Measurements from ENCODE around the gene HEYL.

Gene HEYL

GRCh38 chr1:39666772-39667171 lies 27.3 kb upstream of the HEYL start:
- no peak for DNase-seq (ENCODE audit: low read depth)

GRCh38 chr1:39663559-39663958 lies 24.1 kb upstream of the HEYL start:
- DNase-seq (ENCODE audit: low read depth), result no peak

- no peak for DNase-seq (ENCODE audit: low read depth)
These were observed 23.4 kb upstream of the HEYL start for GRCh38 chr1:39662861-39663260.

- no peak for DNase-seq (ENCODE audit: low read depth)
These were observed 20.1 kb upstream of the HEYL start for GRCh38 chr1:39659538-39659937.

GRCh38 chr1:39659110-39659509 lies 19.7 kb upstream of the HEYL start:
- no peak for DNase-seq (ENCODE audit: low read depth)

GRCh38 chr1:39657923-39658485 lies 18.6 kb upstream of the HEYL start:
- DNase-seq (ENCODE audit: low read depth), result peak; percentile 77

GRCh38 chr1:39657402-39657801 lies 18.0 kb upstream of the HEYL start:
- peak; percentile 58 for DNase-seq (ENCODE audit: low read depth)

- DNase-seq (ENCODE audit: low read depth), result no peak
These were observed 16.9 kb upstream of the HEYL start for GRCh38 chr1:39656391-39656790.

- no peak for DNase-seq (ENCODE audit: low read depth)
These were observed 16.3 kb upstream of the HEYL start for GRCh38 chr1:39655578-39656268.

GRCh38 chr1:39654291-39654690 lies 14.8 kb upstream of the HEYL start:
- no peak for DNase-seq (ENCODE audit: low read depth)

GRCh38 chr1:39653546-39654031 lies 14.1 kb upstream of the HEYL start:
- DNase-seq (ENCODE audit: low read depth), result peak; percentile 79

- peak; percentile 42 for DNase-seq (ENCODE audit: low read depth)
These were observed 13.1 kb upstream of the HEYL start for GRCh38 chr1:39652554-39652953.

GRCh38 chr1:39652105-39652504 lies 12.7 kb upstream of the HEYL start:
- no peak for DNase-seq (ENCODE audit: low read depth)

GRCh38 chr1:39650431-39650830 lies 11.0 kb upstream of the HEYL start:
- no peak for DNase-seq (ENCODE audit: low read depth)

- no peak for DNase-seq (ENCODE audit: low read depth)
These were observed 10.3 kb upstream of the HEYL start for GRCh38 chr1:39649636-39650185.

GRCh38 chr1:39648496-39648895 lies 9.1 kb upstream of the HEYL start:
- no peak for DNase-seq (ENCODE audit: low read depth)

GRCh38 chr1:39647247-39647646 lies 7.8 kb upstream of the HEYL start:
- no peak for DNase-seq (ENCODE audit: low read depth)

- DNase-seq (ENCODE audit: low read depth), result peak; percentile 95
These were observed 7.0 kb upstream of the HEYL start for GRCh38 chr1:39646232-39647081.

- no peak for DNase-seq (ENCODE audit: low read depth)
These were observed 6.1 kb upstream of the HEYL start for GRCh38 chr1:39645411-39646043.

- no peak for DNase-seq (ENCODE audit: low read depth)
These were observed 4.3 kb upstream of the HEYL start for GRCh38 chr1:39643705-39644104.

GRCh38 chr1:39642796-39643195 lies 3.4 kb upstream of the HEYL start:
- DNase-seq (ENCODE audit: low read depth), result peak; percentile 87

GRCh38 chr1:39640861-39641260 lies 1.4 kb upstream of the HEYL start:
- peak; percentile 36 for DNase-seq (ENCODE audit: low read depth)
